HepG2 (cell line): ENCODE data around the gene OR11H6. TPM values are rescaled to one million over a fixed set of nuclear protein-coding genes. Genes with fewer than 3 reads are reported as not detected.

ENCODE experiments used
- ARNT2 ChIP-seq: sonication (generic); formaldehyde crosslinking; IDR thresholded peaks from 2 replicates; pipeline ENCODE4 v1.8.0; 2022; ENCODE audit warnings: mild to moderate bottlenecking, low read depth, missing genetic modification reagents, moderate library complexity
- FOXP4 ChIP-seq: sonication (generic); formaldehyde crosslinking; IDR thresholded peaks from 2 replicates; pipeline ENCODE4 v1.4.0; 2020; ENCODE audit warnings: missing genetic modification reagents
- NFAT5 ChIP-seq: sonication (generic); formaldehyde crosslinking; IDR thresholded peaks from 2 replicates; pipeline ENCODE4 v1.4.0; 2020; ENCODE audit warnings: missing genetic modification reagents
- SIN3A ChIP-seq: IDR thresholded peaks from 2 replicates; pipeline ENCODE4 v1.6.1; 2011; ENCODE audit warnings: low read depth, mild to moderate bottlenecking, control low read depth, low read length, borderline replicate concordance
- TFDP2 ChIP-seq: sonication (generic); formaldehyde crosslinking; IDR thresholded peaks from 2 replicates; pipeline ENCODE4 v1.4.0; 2020; ENCODE audit warnings: missing genetic modification reagents
- ZBTB20 ChIP-seq: sonication (generic); formaldehyde crosslinking; IDR thresholded peaks from 2 replicates; pipeline ENCODE4 v1.8.1; 2023; ENCODE audit warnings: missing genetic modification reagents, low read depth, mild to moderate bottlenecking, borderline replicate concordance
- polyA plus RNA-seq, 8 experiments: library from polyadenylated mRNA; depleted of rRNA in 3 of 8; stranded (reverse) in 7 of 8; unstranded in 1 of 8; fragments of >200 nt; fragmentation: Illumina TruSeq in 4 of 8; extraction: Trizol in 4 of 8; gene quantifications; 2 replicates each; pipeline versions ENCODE4 v1.2.1 to v1.2.3, GENCODE V29; 2011 to 2016; ENCODE audit warnings: low read depth in 4 of 8, missing spikeins in 1 of 8, mixed read lengths in 1 of 8; ENCODE audit not compliant: insufficient read depth in 1 of 8
- total RNA-seq, 5 experiments: library from RNA; depleted of rRNA; stranded (reverse); fragments of >200 nt; fragmentation: Illumina TruSeq; extraction: Trizol; gene quantifications; 2 replicates each; pipeline ENCODE4 v1.2.3, GENCODE V29; 2016; ENCODE audit warnings: low read depth in 1 of 5

Gene OR11H6
- total and polyA plus RNA-seq, 2 of the 13 experiments (the other 11 are each of a cell fraction or from before 2014, with no cell fraction given): not detected

- TF ChIP-seq NFAT5 (no peak), ARNT2 (CRISPR knock-in tag) (no peak), TFDP2 (no peak), SIN3A (no peak), ZBTB20 (CRISPR knock-in tag) (no peak), FOXP4 (CRISPR knock-in tag) (no peak)
Observed at GRCh38 chr14:20197459-20197858, 26.1 kb upstream of the OR11H6 start (continued).
